Psoas muscle (tissue), 8 donors: ENCODE results near the gene GALNTL6. TPM values are rescaled to one million over a fixed set of nuclear protein-coding genes. Genes with fewer than 3 reads are reported as not detected.

ENCODE experiments used
- ATAC-seq, 4 donors: fragments of 200-7000 bp; cut with Tn5 transposase; one replicate each; pipeline ENCODE4 v1.9.1; 2020; ENCODE audit warnings: moderate library complexity in 3 of 4, mild to moderate bottlenecking in 2 of 4
- DNase-seq, 2 donors: peaks; one replicate each; pipeline ENCODE4 v3.0.0-alpha.2; 2020
- H3K27ac ChIP-seq: fragments of 200-600 bp; one replicate; pipeline ENCODE4 v1.8.0; 2022
- H3K27me3 ChIP-seq, 3 donors: fragments of 200-600 bp in 1 of 3; one replicate each; pipeline versions ENCODE4 v1.6.1 to v1.8.0; 2013 to 2022; ENCODE audit warnings: low read length in 2 of 3, mild to moderate bottlenecking in 2 of 3, moderate library complexity in 1 of 3; ENCODE audit not compliant: insufficient read depth in 3 of 3
- H3K36me3 ChIP-seq, 2 donors: fragments of 200-600 bp in 1 of 2; one replicate each; pipeline versions ENCODE4 v1.6.1 to v1.8.0; 2013 to 2022; ENCODE audit warnings: low read depth in 1 of 2, mild to moderate bottlenecking in 1 of 2, moderate library complexity in 1 of 2; ENCODE audit not compliant: insufficient read depth in 1 of 2
- H3K4me1 ChIP-seq: fragments of 200-600 bp; one replicate; pipeline ENCODE4 v1.8.0; 2022
- H3K4me3 ChIP-seq: fragments of 200-600 bp; one replicate; pipeline ENCODE4 v1.8.0; 2022; ENCODE audit warnings: mild to moderate bottlenecking
- H3K9me3 ChIP-seq: fragments of 200-600 bp; one replicate; pipeline ENCODE4 v1.8.0; 2022
- CTCF ChIP-seq: fragments of 200-600 bp; IDR thresholded peaks from one replicate; pipeline ENCODE4 v1.8.0; 2022; ENCODE audit warnings: antibody characterized with exemption
- WGBS, 3 donors: extraction: QIAGEN DNeasy Blood & Tissue Kit; methylation state at CpG; one replicate each; pipeline versions ENCODE4 v1.1.6 to v1.1.7; 2013; 5-methylcytosine and 5-hydroxymethylcytosine counted together
- intact Hi-C, 2 donors: fragments of 100-400 bp; cut with DNase I; formaldehyde crosslinking; loops; one replicate each; pipeline versions ENCODE4 v1.11.0 to v1.14.2; 2022
- polyA plus RNA-seq, 3 donors: library from polyadenylated mRNA; stranded (reverse); fragments of 200-250 nt; gene quantifications; one replicate each; pipeline ENCODE4 v1.2.3, GENCODE V29; 2013
- total RNA-seq, 4 donors: library from RNA; stranded (reverse); fragmentation: NEBNext Ultra II Directional in 2 of 4; extraction: Animal tissue kit (Norgen Biotek cat#: 25700) in 2 of 4; gene quantifications; one replicate each; pipeline versions ENCODE4 v1.2.1 to v1.2.4, GENCODE V29; 2021 to 2023
- donor health status: healthy with polysubstance abuse.
- donor health status: DM: no; HTN: no; CAD: no; lungs with moderate emphysema.
- donor health status: Bipolar disorder and iron deficiency.
- donor health status: healthy.
- donor health status: DM: yes; HTN: yes; CAD: no.
- donor health status: DM: no; HTN: no; CAD: no.
- donor health status: DM: no; HTN: no; CAD: no.
- donor health status: DM: yes; HTN: yes; CAD: no.

The GALNTL6 gene
- total and polyA plus RNA-seq, 7 donors, result 0.01 to 0.91 (median 0.21) TPM; not detected in 3

GRCh38 chr4:172287117-172287516, 473.9 kb downstream of the GALNTL6 start:
- ATAC-seq (no peak), DNase-seq (no peak)
- intact Hi-C loops, result no loop called here
- Histone ChIP-seq H3K4me3 (no peak overlapping the region), H3K9me3 (no peaks in the 10 kb centered on the region), H3K27ac (no peak overlapping the region), H3K36me3 (no peaks in the 10 kb centered on the region), H3K27me3 (no peaks in the 10 kb centered on the region), H3K4me1 (no peaks in the 10 kb centered on the region)
- no peak for TF ChIP-seq CTCF

GRCh38 chr4:172305698-172306097, 492.5 kb downstream of the GALNTL6 start:
- H3K36me3 ChIP-seq, result no peaks in the 10 kb centered on the region
- H3K4me3 ChIP-seq, result no peak overlapping the region
- no peak for TF ChIP-seq CTCF
- no peak overlapping the region for H3K27ac ChIP-seq
- DNase-seq (no peak), ATAC-seq (no peak)
- 86 to 91% (median 87%) methylated on average over 1 of the region's 1 CpG for WGBS, 3 donors
- no peaks in the 10 kb centered on the region for H3K9me3 ChIP-seq
- no peaks in the 10 kb centered on the region for H3K27me3 ChIP-seq
- intact Hi-C loops, result no loop called here
- H3K4me1 ChIP-seq, result no peaks in the 10 kb centered on the region

GRCh38 chr4:172308078-172308477, 494.9 kb downstream of the GALNTL6 start:
- Histone ChIP-seq H3K4me3 (no peak overlapping the region), H3K36me3 (no peaks in the 10 kb centered on the region), H3K9me3 (no peaks in the 10 kb centered on the region), H3K4me1 (no peaks in the 10 kb centered on the region), H3K27me3 (no peaks in the 10 kb centered on the region), H3K27ac (no peak overlapping the region)
- no peak for TF ChIP-seq CTCF
- DNase-seq, result no peak
- 91 to 92% (median 92%) methylated on average over 2 of the region's 2 CpGs for WGBS, 3 donors
- ATAC-seq, result no peak
- intact Hi-C loops, result no loop called here

DNA sequence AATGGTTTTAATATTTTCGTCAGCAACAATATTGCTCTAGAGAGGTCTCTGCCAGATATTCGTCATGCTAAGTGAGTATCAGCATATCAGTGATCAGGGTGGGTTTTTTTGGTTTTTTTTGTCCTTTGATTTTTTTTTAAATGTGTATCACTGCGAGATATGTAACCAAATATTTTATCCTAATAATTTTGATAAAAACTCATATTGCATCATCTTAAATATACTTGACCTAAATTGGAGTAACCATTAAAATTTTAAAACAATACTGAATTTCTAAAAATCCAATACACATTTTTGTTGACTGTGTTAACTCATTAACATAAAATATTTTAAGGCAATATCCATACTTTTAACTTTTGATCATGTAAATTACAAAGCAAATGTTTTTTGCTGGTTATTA, 498.5 kb downstream of the GALNTL6 start:
- ATAC-seq, result no peak
- no peak for TF ChIP-seq CTCF
- no peak for DNase-seq
- 68 to 75% (median 72%) methylated on average over 3 of the region's 3 CpGs for WGBS, 3 donors
- Histone ChIP-seq H3K9me3 (no peaks in the 10 kb centered on the region), H3K27me3 (no peaks in the 10 kb centered on the region), H3K36me3 (no peaks in the 10 kb centered on the region), H3K4me1 (no peaks in the 10 kb centered on the region), H3K27ac (no peak overlapping the region), H3K4me3 (no peak overlapping the region)
- intact Hi-C loops, result no loop called here

DNA sequence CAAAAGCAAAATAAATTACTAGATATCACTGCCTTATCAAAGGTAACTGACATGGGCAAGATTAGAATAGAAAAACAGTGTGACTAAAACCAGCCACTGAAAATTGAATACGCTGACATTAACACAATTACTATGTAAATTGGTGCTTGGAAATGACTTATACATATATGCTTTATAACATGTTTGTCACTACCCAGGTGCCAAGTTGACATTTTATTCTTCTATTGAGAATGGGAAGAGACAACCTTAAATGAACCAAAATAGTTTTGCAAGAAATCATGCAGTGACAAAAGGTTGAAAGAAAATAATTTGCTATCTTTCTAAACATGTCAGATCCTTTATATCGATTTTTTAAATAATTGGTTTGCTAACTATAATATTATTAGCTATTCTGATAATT, 510.1 kb downstream of the GALNTL6 start:
- no peaks in the 10 kb centered on the region for H3K36me3 ChIP-seq
- no peak for ATAC-seq
- no peaks in the 10 kb centered on the region for H3K27me3 ChIP-seq
- no peak for DNase-seq
- TF ChIP-seq CTCF, result no peak
- no peak overlapping the region for H3K27ac ChIP-seq
- intact Hi-C loops, result no loop called here
- WGBS, 3 donors, result 84 to 91% (median 86%) methylated on average over 2 of the region's 2 CpGs
- no peaks in the 10 kb centered on the region for H3K4me1 ChIP-seq
- H3K4me3 ChIP-seq, result no peak overlapping the region
- H3K9me3 ChIP-seq, result no peaks in the 10 kb centered on the region
